GM21381 (cell line): ENCODE results near the gene MAGEB6B.
"Not testable (repeated sequence)": the region's sequence is repeated elsewhere in the genome, so short reads cannot be mapped to it uniquely, and the experiment has no call there.

ENCODE experiments used
- ATAC-seq: cut with Tn5 transposase; IDR thresholded peaks from one replicate; pipeline ENCODE4 v1.9.1; 2021; ENCODE audit warnings: mild to moderate bottlenecking, moderate library complexity; ENCODE audit not compliant: unreplicated experiment

Gene MAGEB6B, protein sequence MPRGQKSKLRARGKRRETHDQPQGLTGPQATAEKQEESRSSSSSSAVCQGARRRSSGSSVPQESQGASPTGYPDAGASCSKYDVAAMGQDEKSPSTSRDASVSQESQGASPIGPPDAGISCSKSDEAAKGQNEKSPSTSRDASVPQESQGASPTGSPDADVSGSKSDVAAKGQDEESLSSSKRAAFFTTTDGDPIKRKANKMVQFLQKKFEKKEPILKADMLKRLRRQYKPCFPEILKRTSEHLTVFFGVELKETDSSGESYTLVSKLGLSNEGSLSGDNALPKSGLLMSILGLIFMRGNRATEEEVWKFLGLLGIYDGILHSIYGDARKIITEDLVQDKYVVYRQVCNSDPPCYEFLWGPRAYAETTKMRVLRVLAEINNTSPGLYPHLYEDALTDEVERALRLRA

DNA sequence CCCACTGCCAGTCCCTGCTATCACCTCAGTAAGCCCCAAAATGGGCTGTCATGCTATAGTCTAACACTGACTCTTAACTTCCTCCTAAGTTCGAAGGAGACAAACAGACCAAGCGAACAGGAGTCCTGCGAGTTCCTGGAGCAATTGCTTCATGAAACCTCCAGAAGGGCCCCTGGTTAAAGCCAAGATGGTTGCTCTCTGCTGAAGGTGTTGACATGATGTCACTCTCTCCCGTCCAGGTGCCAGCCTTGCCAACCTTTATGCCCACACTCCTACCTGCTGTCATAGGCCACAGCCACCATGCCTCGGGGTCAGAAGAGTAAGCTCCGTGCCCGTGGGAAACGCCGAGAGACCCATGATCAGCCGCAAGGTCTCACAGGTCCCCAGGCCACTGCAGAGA lies at the start of gene MAGEB6B:
TSS of gene MAGEB6B (plus strand) at position 301 of the 400 bp plus-strand sequence. CDS start at position 301, 0 bp downstream.
- ATAC-seq, result no peak

DNA sequence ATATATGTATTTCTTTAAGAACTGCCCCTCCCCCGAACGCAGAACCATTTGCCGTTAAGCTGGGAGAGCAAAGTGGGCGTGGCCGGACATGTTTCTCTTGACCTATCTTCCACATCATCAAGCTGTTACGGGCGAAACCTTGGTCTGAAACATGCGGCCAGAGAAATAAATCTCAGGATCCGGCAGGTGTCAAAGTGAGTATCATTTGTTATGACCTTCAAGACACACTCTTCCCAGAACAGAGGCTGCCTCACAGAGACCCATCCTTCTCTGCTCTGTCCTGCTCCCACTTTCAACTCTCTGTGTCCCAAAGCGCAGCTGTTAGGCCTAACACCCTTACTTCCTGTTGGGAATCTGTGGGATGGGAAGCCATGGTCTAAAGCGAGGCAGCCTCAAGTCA lies 22.1 kb upstream of the MAGEB6B start, which contains the start of gene MAGEB18:
TSS of gene MAGEB18 (plus strand) at position 70 of the 400 bp plus-strand sequence. CDS start 643 bp downstream, outside the sequence.
- ATAC-seq, result no peak

DNA sequence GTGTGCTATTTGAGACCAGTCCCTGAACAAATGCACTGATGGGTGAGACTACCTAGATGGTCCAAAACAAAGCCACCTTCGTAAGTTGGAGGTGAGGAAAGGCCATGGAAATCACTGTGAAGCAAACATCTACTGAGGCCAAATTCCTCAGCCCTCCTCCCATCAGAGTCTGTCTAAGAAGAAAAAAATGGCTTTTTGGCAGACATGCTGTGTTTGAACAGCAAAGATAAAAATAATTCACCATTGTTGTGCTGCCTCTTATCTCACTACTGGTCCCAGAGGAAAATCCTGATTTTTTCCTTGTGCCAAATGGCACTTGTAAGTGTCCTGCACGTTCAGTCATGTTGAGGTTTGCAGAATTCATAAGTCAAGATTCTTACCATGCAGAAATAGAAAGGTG lies 14.4 kb upstream of the MAGEB6B start:
- no peak for ATAC-seq

DNA sequence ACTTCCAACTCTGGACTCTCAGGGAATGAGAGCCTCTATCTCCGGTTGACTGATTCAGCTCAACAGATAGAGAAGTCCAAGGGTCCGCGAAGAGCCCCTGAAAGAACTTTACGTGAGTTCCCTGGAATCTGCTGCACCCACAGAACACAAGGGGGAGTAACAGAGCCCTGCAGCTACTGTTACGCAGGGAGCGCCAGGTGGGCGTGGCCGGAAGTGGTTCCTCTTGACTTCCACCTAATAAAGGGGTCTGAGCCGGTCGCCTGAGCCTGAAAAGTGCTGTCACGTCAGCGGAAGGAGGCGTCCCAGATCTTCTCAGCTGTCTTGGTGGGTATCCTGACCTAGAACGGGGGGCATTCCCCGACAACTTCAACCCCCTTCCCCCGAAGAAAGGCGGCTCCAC lies 31.8 kb downstream of the MAGEB6B start, which contains the start of gene MAGEB6:
TSS of gene MAGEB6 (plus strand) at position 237 of the 400 bp plus-strand sequence. CDS start 1,407 bp downstream, outside the sequence.
- no peak for ATAC-seq

DNA sequence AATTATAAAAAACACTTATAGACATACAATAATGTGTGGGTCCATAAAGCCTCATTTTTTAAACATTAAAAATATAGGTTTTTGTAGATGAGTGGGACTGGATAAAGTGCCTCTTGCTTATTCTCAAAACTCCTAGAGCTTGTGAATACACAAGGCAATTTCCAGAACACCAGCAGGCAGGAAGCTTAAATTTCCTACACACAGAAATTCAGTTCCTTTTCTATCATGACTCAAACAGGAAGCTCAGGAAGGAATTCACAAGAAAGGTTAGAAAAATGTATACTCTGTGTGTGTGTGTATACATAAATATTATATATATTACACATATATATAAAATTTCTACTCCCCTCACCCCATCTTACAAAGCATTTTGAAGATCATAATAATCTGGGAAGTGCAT lies 43.2 kb downstream of the MAGEB6B start:
- ATAC-seq, result no peak

DNA sequence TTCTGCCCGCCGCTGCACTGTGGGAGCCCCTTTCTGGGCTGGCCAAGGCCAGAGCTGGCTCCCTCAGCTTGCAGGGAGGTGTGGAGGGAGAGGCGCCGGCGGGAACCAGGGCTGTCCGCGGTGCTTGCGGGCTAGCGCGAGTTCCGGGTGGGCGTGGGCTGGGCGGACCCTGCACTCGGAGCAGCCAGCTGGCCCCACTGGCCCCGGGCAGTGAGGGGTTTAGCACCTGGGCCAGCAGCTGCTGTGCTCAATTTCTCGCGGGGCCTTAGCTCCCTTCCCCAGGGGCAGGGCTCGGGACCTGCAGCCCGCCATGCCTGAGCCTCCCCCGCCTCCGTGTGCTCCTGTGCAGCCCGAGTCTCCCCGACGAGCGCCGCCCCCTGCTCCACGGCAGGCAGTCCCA lies 44.3 kb downstream of the MAGEB6B start:
- not testable (repeated sequence) for ATAC-seq

DNA sequence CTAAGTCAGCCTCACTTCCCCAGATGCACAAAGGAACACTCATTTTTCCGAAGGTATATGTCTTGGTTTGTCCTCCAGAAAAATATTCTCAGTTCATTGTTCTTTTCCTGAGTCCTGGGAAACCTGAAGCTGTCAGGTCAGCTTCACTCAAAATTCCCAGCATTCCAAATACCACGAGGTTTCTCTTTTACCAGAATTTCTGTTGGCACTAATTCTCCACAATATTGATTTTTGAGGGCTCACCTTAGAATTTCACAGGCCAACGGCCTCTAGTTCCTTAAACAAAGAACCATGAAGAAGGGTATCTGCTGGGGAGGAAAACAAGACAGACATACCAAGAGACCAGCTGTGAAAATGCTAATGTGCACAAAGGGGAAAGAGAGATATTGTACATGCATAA lies 47.6 kb downstream of the MAGEB6B start:
- no peak for ATAC-seq
